Stomach (tissue), 4 donors: Measurements from ENCODE around the gene RNASE7.

ENCODE experiments used
- CTCF ChIP-seq, 7 experiments: fragments of 450-650 bp in 4 of 7; fragments of 200-600 bp in 3 of 7; sonication (generic) in 3 of 7; IDR thresholded peaks; one replicate each; pipeline ENCODE4 v1.5.1; 2016 to 2019; ENCODE audit warnings: antibody characterized with exemption in 7 of 7, control low read depth in 2 of 7, mild to moderate bottlenecking in 1 of 7
- EP300 ChIP-seq: sonication (generic); formaldehyde crosslinking; IDR thresholded peaks from one replicate; pipeline ENCODE4 v1.6.1; 2017; ENCODE audit warnings: antibody characterized with exemption
- POLR2AphosphoS5 ChIP-seq, 3 donors: sonication (generic); formaldehyde crosslinking; IDR thresholded peaks; one replicate each; pipeline ENCODE4 v1.6.1; 2016; ENCODE audit warnings: antibody characterized with exemption in 3 of 3

DNA sequence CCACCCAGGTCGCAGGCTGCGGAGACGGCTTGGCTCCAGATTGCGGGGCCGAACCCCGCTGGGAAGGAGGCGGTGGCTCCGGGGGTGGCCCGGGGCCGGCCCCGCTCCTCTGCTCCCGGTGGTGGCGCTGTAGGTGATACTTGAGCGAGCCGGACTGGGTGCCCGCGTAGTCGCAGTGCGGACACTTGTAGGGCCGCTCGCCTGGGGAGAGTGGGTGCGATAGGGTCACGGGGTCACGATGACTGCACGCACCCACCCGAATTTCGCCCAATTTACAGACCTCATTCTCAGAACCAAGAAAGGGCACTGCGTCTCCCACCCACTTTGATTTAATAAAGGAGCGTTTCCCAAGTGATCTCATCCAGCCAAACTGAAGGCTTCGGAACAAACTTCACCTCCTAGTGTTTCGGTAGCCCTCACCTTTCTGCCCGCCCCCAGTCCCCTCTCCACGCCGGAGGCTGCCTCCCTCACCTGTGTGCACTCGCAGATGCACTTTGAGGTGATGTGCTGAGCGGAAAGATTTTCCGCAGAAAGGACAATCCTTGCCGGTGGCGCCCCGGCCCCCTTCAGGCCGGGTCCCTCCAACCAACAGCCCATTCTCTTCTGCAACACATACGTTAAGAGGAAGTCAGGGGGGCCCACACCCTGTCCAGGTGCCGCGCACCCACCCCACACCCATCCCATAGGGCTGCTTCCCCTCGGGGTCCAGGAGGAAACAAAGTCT is 48.9 kb downstream of the RNASE7 start:
- TF ChIP-seq EP300 (no peak), POLR2AphosphoS5 (IDR thresholded peaks at IDR 0.05) (no peak), CTCF (IDR thresholded peaks at IDR 0.05) (no peak)
